Heart left ventricle (tissue), 13 donors: ENCODE data around the gene TRPT1.

Experiments
- CTCF ChIP-seq, 12 donors: fragments of 200-600 bp; sonication (generic) in 4 of 12; IDR thresholded peaks; one replicate each; pipeline versions ENCODE4 v1.5.0 to v1.8.0; 2018 to 2022; ENCODE audit warnings: antibody characterized with exemption in 12 of 12, mild to moderate bottlenecking in 5 of 12
- POLR2A ChIP-seq, 2 donors: fragments of 450-650 bp; IDR thresholded peaks; one replicate each; pipeline ENCODE4 v1.6.1; 2017; ENCODE audit warnings: antibody characterized with exemption in 2 of 2, mild to moderate bottlenecking in 2 of 2, moderate library complexity in 2 of 2
- donor health status: ischemic (EF 13 %, LVEDD 7.1; RV severe dilation, severe dysfunction).
- donor health status: DM: no; HTN: yes; CAD: no.
- donor health status: DM: no; HTN: no; CAD: no.
- donor health status: ischemic (EF 25% LVEDD 6.9; RV normal size, moderate dysfunction).
- donor health status: ischemic (EF 25% LVEDD 5.7; RV mildly dilated, moderate dysfunction).
- donor health status: ischemic (EF 35%, LVEDD 5.7; RV mildly dilated, moderate dysfunction).
- donor health status: nonischemic (EF 11% LVEDD 7.7; RV severe dilation, severe dysfunction).
- donor health status: DM: yes; HTN: yes; CAD: no.
- donor health status: PGD.
- donor health status: ischemic (EF 29% LVEDD 5.4; RV normal size, mild dysfunction).
- donor health status: nonischemic (EF 23%, LVEDD 6.1; RV moderate dilation, normal function).

GRCh38 chr11:64231546-64231945, 5.6 kb upstream of the TRPT1 start:
- no peak for TF ChIP-seq CTCF (IDR thresholded peaks at IDR 0.05)
- no peak for TF ChIP-seq POLR2A (IDR thresholded peaks at IDR 0.05)
